ENCODE measurements around the gene ATP5ME. TPM values are rescaled to one million over a fixed set of nuclear protein-coding genes. Genes with fewer than 3 reads are reported as not detected.

ATP5ME gene
- total RNA-seq, result 39.6 and 71.6 TPM in 2 replicates

DNA sequence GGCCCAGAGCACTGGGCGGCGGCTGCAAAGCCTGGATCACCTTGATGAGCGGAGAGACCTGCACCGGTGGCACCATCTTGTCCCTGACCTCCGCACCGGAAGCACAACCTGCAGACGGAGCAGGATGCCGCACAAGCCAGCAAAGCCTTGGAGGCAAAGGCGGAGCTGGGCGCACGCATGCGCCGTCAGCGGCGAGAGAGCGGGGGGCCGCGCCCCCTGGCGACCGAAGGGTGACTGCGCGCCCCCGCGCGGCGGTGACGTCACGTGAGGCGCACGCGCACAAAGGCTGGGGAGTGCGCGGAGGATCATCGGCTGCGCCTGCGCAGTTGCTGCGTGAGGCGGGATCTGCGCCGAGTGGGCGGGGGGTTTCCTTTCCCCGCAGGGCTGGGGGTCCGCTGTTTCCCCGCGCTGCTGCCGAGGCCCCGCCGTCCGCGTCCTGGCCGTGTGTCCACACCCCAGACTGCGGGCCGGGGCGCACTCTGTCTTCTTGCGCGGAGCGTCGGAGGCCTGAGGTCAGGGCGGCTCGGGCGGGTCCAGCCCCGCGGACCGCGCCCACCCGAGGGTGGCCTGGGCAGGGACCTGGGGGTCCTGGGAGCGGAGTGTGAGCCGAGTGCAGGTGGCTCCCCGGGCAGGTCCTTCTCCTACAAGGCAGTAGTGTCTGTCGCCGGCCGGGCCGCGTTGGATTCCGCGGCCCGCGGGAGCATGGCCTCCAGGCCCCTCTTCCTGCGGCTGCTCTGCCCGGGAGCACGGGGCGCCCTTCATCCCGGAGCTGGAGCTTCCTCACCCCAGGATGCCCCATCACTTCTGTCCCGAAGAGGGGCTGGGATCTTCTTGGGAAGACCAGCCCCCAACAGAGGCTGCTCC is at the start of gene ATP5ME, which contains the start of gene MYL5:
ATP5ME (minus strand) TSS at position 105 of the 864 bp plus-strand sequence; CDS start at position 76, 29 bp downstream.
MYL5 (plus strand) TSS at position 371 of the 864 bp plus-strand sequence. CDS start 3,485 bp downstream, outside the sequence.

DNA sequence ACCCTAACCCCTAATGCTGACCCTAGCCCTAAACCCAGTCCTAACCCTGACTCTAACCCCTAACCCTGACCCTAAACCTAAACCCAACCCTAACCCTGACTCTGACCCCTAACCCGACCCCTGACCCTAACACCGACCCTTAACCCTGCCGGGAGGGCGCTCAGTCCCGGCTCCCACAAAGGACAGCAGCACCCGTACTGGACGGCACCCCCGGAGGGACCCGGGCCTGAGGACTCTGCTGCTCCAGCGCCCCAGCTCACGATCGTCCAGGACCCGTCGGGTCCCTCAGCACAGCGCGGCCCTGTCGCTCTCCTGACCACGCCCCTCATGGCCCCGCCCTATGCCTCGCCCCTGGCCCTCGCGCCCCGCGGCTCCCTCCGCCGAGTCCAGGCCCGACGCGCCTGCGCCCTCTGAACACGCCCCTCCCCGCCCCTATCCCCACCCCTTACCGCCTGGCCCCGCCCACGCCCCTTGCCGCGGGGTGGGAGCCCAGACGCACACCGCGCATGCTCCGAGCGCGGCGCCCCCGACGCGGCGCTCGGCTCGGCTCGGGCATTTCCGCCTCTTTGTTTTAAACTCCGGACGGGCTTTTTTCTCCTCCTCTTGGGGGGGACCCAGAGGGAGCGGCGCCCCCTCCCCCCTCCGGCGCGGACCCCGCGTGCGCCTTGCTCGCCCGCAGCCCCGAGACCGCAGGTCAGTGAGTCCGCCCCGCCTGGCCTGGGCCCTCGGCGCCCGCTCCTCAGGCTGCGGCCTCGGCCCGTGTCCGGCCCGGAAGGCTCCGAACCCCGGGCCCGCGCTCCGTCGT is 31.4 kb upstream of the ATP5ME start, which contains the start of gene PCGF3:
PCGF3 (plus strand) TSS at position 555 of the 805 bp plus-strand sequence. CDS start 27,849 bp downstream, outside the sequence.

DNA sequence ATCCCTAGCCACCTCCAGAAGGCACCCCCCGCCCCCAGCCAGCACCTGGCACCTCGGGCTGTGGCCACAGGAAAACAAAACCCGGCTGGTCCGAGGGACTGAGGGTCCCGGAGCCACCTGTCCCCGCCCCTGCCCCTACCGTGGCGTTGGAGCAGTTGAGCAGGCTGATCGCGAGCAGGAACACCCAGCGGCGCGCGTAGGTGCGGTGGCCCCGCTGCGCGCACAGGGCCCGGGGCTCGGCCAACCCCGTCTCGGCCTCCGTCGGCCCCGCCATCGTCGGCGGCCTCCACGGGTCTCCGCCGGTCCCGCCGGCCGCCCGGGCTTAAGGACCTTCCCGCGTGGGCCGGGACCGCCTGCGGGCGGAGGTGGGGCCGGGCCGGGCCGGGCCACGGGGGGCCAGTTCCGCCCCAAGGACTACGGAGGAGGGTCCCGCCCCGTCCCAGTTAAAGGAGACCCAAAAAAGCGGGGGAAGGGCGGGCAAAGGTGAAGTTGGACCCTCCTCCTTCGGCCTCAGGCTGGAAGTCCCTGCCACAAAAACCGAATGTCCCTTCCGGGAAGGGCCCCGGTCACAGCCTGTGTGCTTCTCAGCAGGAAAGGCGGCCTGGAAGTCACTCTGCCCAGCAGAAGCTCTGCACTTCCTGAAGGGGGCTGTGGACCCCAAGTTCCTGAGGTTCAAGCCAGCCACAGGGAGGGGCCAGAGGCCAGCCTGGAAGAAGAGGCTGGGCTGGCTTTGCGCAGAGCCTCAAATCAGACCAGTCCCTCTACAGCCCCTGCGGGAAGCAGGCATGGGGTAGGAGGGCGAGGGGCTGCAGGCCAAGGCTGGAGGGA is 15.0 kb upstream of the ATP5ME start, which contains the start of gene SLC49A3:
SLC49A3 (minus strand) TSS at position 298 of the 828 bp plus-strand sequence; CDS start at position 274, 24 bp downstream.

DNA sequence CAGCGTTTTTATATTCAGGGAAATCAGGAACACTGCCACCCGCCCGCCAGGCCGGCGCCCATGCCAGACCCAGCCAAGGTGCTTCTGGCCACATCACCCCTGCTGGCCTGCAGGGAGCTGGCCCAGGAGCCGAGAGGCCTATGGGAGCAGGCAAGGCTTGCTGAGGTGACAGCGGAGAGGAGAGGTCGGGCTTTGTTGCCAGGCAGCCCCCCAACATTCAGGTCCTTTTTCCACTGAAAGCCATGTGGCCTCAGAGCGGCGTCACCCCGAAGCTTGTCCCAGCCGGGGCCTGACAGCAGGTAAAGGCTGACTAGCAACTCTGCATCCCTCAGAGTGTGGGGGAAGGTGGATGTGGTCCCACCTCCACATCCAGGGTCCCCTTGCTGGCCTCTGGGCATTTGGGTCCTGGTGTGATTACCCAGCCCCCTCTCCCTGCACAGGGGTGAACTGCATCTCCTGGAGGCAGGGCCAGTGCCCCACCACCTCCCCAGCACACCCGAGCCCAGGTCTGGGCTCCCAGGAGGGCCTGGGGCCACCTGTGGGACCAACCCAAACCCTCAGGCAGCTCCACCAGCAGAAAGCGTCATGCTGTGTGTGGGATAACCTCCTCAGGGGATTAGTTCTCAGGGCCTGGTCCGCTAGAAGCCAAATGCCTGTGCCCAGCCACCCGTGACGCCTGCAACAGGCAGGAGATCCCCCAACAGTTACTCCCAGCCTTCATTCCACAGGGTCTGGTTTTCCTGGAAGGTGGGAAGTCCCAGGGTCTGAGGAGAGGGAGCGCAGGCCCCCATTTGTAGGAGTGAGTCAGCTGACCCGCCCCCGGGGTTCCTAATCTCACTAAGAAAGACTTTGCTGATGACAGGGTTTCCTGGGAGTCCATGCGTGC is 49.1 kb downstream of the ATP5ME start, which contains the start of gene PDE6B:
PDE6B (plus strand) TSS at position 869 of the 886 bp plus-strand sequence. CDS start 54 bp downstream, outside the sequence.

Other genes starting within 250 kb of the ATP5ME start
- gene ZNF721, start 175.1 kb downstream of the ATP5ME start, total RNA-seq, result 19.0 and 29.8 TPM in 2 replicates
- gene PIGG, start 175.1 kb downstream of the ATP5ME start, total RNA-seq, result 45.9 and 51.1 TPM in 2 replicates
- not detected in 2 replicates for gene TMEM271, start 98.0 kb downstream of the ATP5ME start, total RNA-seq
- 0.32 and 1.2 TPM in 2 replicates for gene PDE6B, start 48.7 kb downstream of the ATP5ME start, total RNA-seq
- gene MYL5, start 266 bp upstream of the ATP5ME start, total RNA-seq, result 7.5 and 13.7 TPM in 2 replicates
- gene SLC49A3, start 14.9 kb upstream of the ATP5ME start, total RNA-seq, result 1.4 and 5.3 TPM in 2 replicates
- gene PCGF3, start 31.6 kb upstream of the ATP5ME start, total RNA-seq, result 43.1 and 79.6 TPM in 2 replicates
- not detected in 2 replicates for gene CPLX1, start 151.9 kb upstream of the ATP5ME start, total RNA-seq

Measured in smooth muscle cell of the umbilical artery (primary cell).